ENCODE data around the gene SANBR.

GRCh38 chr2:61017556-61018317 lies 47.9 kb upstream of the SANBR start, which contains the start of the genes PEX13 and PUS10:
- TF ChIP-seq, protein P1, sequence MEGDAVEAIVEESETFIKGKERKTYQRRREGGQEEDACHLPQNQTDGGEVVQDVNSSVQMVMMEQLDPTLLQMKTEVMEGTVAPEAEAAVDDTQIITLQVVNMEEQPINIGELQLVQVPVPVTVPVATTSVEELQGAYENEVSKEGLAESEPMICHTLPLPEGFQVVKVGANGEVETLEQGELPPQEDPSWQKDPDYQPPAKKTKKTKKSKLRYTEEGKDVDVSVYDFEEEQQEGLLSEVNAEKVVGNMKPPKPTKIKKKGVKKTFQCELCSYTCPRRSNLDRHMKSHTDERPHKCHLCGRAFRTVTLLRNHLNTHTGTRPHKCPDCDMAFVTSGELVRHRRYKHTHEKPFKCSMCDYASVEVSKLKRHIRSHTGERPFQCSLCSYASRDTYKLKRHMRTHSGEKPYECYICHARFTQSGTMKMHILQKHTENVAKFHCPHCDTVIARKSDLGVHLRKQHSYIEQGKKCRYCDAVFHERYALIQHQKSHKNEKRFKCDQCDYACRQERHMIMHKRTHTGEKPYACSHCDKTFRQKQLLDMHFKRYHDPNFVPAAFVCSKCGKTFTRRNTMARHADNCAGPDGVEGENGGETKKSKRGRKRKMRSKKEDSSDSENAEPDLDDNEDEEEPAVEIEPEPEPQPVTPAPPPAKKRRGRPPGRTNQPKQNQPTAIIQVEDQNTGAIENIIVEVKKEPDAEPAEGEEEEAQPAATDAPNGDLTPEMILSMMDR (IDR thresholded peaks at IDR 0.05) = peak in 1 of 6 experiments; percentile 12
- peak; percentile 16 to 72 for TF ChIP-seq POLR2A (IDR thresholded peaks at IDR 0.05)

All from thyroid gland (tissue), 4 donors.